IPS DF 4.7 (cell line): Measurements from ENCODE around the gene TMEM183A.
"Not testable (repeated sequence)": the region's sequence is repeated elsewhere in the genome, so short reads cannot be mapped to it uniquely, and the experiment has no call there.

Experiments used
- DNase-seq: peaks from one replicate; pipeline ENCODE4 v3.0.0-alpha.2; 2013; ENCODE audit warnings: low spot score; ENCODE audit errors: extremely low read depth

Gene TMEM183A, protein sequence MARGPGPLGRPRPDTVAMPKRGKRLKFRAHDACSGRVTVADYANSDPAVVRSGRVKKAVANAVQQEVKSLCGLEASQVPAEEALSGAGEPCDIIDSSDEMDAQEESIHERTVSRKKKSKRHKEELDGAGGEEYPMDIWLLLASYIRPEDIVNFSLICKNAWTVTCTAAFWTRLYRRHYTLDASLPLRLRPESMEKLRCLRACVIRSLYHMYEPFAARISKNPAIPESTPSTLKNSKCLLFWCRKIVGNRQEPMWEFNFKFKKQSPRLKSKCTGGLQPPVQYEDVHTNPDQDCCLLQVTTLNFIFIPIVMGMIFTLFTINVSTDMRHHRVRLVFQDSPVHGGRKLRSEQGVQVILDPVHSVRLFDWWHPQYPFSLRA

DNA sequence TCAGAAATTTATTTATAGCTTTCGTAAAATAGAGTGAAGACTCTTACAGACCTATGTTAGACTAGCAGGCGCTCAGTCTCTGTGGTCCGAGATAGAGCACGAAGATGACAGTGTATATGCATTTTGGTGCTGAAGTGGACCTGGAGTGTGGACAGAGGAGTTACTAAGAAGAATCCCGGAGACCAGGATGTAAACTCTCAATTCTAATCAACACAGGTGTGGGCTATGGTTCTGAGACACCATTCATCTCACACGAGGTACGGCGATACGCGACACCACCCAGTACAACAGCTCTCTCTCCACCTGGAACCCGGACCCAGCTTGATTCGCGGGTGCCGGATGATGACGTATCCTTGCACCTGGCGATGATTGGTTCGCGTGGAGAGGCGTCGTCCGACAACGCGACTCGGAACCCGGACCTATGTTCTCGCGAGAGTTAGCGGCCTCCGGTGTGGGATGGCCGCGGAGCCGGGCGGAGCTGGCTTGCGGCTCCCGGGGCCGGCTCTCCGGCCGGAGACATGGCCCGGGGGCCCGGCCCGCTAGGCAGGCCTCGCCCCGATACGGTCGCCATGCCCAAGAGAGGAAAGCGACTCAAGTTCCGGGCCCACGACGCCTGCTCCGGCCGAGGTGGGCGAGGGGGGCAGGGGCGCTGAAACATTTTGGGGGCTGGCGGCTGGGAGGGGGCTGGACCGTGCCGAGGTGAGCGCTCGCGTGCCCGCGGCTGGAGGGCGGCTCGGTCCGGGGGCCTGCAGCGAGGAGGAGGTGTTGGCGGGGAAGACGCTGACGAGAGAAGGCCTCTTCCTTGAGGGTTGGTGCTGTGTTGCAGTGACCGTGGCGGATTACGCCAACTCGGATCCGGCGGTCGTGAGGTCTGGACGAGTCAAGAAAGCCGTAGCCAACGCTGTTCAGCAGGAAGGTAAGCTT lies at the start of gene TMEM183A:
TMEM183A (plus strand) TSS at position 427 of the 924 bp plus-strand sequence; CDS start at position 519, 92 bp downstream.
- DNase-seq = peak; percentile 90

DNA sequence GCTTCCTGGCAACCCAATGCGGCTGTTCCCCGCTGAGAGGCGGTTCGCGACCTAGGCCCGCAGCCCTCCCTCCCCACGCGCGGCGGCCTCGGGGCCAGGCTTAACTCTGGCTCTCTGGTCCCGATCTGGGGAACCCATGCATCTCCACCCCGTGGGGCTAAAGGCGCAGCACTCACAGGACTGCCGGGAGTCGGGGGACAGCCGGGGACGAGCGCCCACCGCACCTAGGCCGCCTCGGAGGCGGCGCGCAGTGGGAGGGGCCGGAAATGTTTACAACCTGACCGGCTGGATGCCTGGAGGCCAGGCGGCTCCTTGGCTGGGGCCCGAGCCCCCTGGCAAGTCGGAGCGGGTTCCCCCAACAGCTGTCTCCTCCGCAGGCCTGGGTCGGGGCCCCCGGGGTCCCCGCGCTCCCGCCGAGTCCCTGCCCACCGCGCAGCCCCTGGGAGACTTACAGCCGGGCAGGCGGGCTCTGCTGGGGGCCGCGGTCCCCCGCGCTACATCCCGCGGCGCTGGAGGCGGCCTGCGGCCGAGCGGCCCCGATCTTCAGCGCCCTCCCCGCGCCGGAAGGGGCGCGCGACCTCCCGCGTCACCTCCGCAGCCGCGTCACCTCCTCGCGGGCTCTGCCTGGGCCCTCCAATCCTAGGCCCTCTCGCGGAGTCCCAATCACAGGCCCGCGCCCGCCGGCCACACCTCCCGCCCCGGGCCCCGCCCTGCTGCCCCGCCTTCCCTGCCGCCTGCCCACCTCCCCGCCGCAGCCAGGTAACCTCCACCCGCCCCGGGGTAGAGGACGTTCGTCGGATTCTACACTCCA lies 49.2 kb upstream of the TMEM183A start, which contains the start of gene ADIPOR1:
ADIPOR1 (minus strand) TSS at position 580 of the 811 bp plus-strand sequence. CDS start 7,242 bp downstream, outside the sequence.
- DNase-seq = no peak

DNA sequence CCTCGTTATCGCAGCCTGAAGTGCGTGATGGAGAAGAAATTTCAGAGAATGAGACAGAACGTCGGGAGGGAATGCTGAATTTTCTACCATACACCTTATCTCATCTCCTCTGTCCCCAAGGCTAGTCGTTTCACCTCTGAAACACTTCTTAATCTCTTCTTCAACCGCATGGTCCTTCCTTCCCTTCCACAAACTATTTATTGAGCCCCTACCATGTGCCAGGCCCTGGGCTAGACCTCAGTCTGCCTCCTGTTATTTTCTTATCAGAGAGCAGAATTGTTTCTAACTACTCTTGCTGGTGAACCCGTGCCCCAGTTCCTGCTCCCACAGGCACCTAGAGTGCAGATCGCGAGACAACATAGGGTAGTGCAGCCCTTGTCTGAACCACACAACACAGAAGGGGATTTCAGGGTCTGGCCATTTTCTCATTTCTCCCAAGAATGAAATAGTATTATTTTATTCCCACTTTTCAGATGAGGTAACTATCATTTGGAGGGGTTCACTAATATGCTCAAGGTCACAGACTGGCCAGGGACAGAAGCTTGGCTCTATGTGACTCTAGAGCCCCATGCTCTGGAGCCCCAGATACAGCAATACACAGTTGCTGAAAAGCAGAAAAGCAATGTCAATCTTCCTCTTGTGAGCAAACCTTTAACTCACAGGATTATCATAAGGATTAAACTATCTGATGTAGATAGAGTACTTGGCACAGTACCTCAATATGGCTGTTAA lies 48.5 kb upstream of the TMEM183A start:
- no peak for DNase-seq

DNA sequence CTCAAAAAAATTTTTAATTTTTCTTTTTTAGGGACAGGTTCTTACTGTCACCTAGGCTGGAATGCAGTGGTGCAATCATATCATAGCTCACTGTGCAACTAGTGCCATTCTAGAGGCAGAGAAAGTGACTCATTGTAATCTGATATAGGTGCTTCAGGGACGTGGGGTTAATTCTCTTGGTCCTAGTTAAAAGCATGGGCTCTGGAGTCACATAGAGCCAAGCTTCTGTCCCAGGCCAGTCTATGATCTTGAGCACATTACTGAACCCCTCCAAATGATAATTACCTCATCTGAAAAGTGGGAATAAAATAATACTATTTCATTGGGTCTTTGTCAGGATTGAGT lies 47.9 kb upstream of the TMEM183A start:
- no peak for DNase-seq

DNA sequence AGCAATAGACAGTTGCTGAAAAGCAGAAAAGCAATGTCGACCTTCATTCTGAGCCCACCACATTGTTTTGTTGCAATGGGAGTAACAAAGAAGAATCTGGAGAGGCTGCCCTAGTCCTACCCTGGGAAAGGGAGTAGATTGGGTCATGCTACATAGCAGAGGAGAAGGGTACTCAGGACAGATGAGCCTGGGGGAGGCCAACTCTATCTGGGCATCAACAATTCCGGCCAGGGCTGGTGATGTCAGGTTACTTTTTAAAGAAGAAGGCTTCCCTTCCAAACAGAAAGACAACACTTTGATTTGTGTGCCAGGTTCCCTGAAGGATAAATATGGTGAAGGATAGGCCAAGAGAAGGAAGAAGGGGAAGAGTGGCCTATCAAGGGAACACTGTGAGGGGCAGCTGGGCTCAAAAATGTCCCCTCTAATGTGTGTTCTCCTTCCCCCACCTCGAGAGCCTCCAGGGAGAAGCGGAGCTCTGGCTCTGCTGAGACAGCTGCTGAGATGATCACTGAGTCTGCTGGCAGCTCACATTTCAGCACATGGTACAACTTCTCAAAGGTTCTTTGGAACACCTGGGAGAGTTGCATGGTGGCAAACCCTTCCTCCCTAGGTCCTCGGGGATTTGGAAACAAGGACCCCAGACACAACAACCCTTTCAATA lies 45.8 kb upstream of the TMEM183A start:
- DNase-seq = no peak

DNA sequence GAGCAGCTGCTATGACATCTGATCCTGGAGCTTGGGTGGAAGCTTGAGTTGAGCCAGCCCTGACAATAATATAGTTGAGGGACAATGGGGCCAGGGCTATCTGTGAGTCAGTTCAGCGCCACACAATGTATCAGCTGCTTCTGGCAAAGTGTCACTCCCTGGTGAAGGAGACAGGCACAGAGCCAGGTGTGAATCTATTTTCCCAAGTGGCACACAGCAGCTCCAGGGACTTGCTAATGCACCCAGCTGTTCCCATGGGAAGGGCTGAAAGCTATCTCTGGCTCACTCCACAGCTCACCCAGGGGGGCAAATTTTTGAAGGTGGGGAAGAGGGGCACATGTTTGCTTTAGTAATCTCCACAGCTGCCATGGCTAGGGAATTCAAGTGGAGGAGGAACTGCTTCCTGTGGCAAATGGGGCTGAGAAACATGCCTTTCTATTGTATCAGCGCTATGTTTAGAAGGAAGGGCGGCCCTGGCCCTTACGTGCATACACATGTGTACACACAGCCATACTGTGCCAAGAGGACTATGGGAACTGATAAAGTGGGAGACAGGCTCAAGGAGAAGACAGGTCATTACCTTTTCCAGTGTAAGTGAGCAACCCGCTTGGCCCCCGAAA lies 42.3 kb upstream of the TMEM183A start:
- DNase-seq = no peak

DNA sequence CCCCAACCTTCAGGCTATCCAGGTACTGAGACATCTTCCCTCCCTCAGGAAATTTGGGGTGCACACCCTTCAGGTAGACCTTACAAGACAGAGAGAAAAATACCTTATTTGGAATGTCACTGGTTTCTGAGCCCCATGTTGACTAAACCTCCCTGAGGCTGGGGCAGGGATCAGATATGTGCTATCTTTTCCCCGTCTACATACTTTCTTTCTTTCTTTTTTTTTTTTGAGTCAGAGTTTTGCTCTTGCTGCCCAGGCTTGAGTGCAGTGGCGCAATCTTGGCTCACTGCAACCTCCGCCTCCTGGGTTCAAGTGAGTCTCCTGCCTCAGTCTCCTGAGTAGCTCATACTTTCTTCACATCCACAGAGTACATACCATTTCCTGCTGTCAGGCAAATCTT lies 41.8 kb upstream of the TMEM183A start:
- no peak for DNase-seq

DNA sequence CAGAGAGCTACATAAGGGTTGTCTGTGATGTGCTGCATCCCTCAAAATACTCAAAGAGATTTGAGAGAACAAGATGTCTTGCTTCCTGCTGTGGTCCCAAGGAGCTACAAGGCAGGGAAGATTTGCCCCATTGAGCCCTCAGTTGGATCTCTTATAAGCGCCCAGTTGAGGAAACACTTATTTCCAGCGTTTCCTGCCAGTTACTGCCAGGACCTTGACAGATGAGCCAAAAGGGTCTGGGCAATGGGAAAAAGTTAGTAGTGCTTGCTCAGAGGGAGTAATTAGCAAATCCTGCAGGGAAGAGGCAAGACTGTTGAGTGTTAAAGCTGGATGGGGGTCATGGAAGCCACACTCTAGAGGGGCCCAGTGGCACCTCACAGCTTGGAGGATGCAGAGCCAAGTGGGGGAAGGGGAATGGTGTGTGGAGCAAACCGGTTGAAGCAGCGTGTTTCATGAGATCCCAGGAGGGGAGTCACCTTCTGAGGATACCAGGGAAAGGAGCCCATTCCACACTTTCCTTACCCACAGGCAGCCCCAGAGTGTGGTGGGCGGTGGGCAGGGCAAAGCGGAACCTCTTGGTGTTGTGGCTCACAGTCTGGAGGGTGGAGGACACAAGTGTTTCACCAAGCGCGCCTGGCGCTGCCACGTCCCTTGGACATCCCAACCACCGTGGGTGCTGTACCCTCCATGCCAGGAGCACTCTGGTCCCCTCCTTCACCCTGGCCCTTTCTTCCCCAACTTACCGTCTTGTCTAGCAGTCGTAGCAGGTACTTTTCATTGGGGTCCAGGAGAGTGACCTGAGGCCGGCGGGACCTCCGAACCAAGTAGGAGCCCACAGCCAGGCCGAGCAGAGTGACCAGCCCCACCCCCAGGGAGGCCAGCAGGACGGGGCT lies 40.9 kb upstream of the TMEM183A start:
- DNase-seq = no peak

DNA sequence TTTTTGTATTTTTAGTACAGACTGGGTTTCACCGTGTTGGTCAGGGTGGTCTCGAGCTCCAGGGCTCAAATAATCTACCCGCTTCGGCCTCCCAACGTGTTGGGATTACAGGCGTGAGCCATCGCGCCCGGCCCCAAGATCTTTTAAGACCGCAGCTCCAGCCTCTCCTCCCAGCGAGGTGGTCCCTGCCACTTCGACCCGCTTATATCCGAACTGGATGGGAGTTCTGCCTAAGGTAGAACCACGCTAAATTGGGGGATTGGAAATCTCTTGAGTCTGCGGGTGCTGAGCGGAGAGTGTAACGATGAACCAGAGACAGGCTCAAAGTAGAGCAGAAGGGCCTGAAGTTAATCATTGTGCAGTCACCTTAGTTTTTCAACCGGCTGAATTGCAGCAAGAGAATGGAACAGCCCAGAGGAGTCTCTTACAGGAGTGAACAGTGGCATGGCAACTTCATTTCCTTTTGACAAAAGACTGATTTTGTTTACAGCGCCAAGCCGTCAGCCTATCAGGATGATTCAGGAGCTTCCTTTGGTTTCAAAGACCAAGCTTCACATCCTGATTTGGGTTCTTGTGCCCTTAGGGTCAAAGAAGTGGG lies 39.4 kb upstream of the TMEM183A start:
- no peak for DNase-seq

DNA sequence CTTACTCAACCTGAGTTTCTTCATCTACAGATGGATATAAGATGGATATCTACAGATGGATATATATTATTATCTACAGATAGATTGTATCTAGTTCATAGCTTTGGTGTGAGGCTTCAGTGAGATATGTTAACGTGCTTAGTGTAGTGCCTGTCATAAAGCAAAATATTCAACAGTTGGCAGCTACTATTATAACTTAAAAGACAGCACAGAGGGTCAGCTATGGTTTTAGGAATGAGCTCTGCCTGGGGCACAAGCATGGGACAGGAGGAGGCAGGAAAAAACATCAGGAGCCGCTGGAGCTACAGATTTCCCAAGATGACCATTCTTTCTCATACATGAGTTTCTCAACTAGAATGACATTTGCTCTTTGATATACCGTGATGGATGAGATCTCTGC lies 38.8 kb upstream of the TMEM183A start:
- DNase-seq = no peak

DNA sequence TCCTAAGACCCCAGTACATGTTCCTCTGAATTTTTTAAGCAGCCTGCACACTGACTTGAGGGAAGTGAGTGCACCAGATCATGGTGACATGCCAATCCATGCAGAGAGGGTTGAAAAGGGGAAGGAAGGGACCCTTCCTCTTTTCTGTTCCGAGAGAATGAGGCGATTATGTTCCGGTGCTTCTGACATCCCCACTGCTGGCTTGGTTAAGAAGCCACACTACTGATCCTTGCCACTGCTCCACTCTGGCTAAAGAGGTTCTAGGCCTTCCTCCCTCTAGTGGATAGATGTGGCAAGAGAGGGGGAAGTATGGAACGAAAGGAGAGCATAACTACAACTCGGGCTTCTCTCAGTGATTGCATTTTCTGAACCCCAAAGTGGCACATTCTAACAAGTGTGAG lies 38.3 kb upstream of the TMEM183A start:
- peak; percentile 49 for DNase-seq

DNA sequence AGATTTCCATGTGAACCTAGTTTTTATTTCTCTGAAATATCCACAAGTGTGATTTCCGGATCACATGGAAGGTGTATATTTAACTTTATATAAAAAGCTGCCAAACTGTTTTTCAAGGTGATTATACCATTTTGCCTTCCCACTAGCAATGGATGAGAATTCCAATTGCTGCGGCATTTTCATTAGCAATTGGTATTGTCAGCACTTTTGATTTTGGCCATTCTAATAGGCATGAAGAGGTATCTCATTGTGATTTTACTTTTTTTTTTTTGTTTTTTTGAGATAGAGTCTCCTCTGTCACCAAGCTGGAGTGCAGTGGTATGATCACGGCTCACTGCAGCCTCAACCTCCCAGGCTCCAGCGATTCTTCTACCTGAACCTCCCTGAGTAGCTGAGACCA lies 35.1 kb upstream of the TMEM183A start:
- DNase-seq = no peak

DNA sequence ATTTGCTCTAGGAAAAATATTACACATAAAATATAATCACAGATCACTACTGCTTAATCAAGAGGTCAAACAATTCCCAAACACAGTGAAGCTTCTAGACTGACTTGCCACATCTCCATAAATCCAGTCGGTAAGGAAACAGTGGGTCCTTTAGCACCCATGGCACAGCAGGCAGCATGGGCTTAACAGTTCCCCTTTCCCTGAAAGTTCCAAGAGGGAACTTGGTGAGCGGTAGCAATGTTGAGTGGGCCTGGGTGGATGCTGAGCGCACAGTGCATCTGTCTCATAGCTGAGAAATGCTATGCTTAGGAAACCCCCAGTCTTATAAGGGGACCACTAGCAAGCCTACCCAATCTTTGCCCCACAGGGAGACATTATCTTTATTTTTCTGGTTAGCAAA lies 32.3 kb upstream of the TMEM183A start:
- DNase-seq = no peak

DNA sequence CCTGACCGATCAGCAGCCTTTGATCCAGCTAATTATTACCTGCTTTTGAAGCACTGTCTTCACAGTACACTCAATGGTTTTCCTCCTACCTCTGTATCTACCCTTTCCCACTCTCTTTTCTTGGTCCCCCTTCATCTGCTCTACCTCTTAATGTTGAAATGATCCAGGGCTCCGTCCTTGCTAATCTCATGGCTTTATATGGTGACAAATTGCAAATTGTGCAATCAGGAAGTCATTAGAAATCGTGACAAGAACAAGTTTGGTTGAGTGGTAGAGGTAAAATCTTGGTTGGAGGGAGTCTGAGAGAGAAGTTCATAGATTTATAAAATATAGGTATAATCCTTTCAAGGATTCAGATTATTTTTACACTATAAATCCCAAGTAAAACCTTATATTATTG lies 30.5 kb upstream of the TMEM183A start:
- DNase-seq = no peak

DNA sequence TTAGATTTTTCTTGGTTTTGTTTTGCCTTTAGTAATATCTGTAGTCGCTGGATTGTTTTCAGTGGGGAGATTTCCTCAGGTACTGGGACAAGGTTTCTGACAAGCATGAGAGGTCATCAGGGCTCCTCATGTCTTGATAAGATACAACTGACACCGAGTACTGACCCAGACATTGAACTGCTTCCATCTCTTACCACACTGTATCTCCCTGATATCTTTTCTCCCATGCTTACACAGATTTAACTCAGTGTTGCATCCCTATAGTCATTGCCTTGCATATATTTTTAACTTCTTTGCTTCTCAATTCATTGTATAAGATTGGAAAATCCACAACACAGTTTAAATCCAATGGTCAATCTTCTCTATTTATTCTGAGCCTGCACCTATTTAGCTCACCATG lies 27.7 kb upstream of the TMEM183A start:
- DNase-seq = no peak

DNA sequence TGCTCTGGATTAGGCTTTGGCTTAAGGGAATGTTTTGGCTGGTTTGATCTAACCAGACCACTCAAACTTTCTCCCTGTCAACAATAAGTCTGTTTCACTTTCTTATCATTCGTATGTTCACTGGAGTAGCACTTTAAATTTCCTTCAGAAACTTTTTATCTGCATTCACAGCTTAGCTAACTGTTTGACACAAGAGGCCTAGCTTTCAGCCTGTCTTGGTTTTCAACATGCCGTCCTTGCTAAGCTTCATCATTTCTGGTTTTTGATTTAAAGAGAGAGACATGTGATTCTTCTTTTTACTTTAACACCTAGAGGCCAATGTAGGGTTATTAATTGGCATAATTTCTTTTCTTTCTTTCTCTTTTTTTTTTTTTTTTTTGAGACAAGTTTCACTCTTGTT lies 25.2 kb upstream of the TMEM183A start:
- DNase-seq = no peak

DNA sequence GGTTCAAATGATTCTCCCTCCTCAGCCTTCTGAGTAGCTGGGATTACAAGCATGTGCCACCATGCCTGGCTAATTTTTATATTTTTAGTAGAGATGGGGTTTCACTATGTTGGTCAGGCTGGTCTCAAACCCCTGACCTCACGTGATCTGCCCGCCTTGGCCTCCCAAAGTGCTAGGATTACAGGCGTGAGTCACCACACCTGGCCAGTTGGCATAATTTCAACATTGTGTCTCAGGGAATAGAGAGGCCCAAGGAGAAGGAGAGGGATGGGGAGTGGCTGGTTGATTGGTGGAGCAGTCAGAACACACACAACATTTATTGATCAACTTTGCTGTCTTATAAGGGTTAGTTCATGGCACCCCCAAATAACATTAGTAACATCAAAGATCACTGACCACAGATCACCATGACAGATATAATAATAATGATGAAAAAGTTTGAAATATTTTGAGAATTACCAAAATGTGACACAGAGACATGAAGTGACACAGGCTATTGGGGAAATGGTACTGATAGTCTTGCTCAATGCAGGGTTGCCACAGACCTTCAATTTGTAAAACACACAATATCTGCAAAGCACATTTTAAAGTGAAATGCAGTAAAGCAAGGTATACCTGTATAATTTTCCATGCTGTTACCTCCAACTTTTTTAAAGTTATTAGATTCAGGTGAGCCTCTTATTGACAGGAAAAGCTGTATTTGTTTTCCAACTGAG lies 24.3 kb upstream of the TMEM183A start:
- no peak for DNase-seq

DNA sequence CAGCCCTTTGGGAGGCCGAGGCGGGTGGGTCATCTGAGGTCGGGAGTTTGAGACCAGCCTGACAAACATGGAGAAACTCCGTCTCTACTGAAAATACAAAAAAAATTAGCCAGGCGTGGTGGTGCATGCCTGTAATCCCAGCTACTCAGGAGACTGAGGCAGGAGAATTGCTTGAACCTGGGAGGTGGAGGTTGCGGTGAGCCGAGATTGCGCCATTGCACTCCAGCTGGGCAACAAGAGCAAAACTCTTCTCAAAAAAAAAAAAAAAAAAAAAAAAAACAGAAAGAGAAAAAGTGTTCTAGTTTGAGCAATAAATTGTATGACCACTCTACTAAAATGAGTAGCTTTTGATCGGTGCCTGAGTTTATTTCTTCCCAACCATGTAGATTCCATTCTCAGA lies 21.1 kb upstream of the TMEM183A start:
- not testable (repeated sequence) for DNase-seq
